Lower leg skin (tissue), 3 donors: ENCODE results near the gene ACTC1.

Source experiments
- CTCF ChIP-seq, 3 donors: fragments of 450-650 bp; IDR thresholded peaks; one replicate each; pipeline ENCODE4 v1.5.1; 2016; ENCODE audit warnings: antibody characterized with exemption in 3 of 3, mild to moderate bottlenecking in 3 of 3, moderate library complexity in 2 of 3
- POLR2A ChIP-seq, 2 donors: fragments of 450-650 bp; IDR thresholded peaks; one replicate each; pipeline ENCODE4 v1.6.1; 2016 to 2017; ENCODE audit warnings: antibody characterized with exemption in 2 of 2, mild to moderate bottlenecking in 1 of 2, moderate library complexity in 1 of 2

DNA sequence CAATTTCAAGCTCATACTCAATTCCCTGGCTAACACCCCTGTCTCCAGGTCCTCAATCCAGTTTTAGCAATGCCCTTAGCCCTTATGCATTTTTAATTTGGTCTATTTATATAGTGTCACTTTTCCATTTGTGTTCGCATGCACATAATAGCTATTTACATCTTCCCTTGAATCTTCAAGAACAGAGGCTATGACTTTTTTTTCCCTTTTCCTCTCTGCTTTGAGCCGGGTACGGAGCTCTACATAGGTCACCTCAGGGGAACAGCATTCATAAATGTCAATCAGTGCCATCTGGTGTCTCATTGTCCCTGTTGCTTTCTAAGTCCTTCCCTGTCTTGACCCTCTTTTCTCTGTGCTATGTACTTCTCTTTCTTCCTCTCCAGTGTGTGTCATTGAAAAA lies 26.5 kb upstream of the ACTC1 start:
- TF ChIP-seq CTCF (IDR thresholded peaks at IDR 0.05): no peak
- no peak for TF ChIP-seq POLR2A (IDR thresholded peaks at IDR 0.05)
